ENCODE results near the gene ING2.
"Not testable (repeated sequence)": the region's sequence is repeated elsewhere in the genome, so short reads cannot be mapped to it uniquely, and the experiment has no call there.

The ING2 gene

DNA sequence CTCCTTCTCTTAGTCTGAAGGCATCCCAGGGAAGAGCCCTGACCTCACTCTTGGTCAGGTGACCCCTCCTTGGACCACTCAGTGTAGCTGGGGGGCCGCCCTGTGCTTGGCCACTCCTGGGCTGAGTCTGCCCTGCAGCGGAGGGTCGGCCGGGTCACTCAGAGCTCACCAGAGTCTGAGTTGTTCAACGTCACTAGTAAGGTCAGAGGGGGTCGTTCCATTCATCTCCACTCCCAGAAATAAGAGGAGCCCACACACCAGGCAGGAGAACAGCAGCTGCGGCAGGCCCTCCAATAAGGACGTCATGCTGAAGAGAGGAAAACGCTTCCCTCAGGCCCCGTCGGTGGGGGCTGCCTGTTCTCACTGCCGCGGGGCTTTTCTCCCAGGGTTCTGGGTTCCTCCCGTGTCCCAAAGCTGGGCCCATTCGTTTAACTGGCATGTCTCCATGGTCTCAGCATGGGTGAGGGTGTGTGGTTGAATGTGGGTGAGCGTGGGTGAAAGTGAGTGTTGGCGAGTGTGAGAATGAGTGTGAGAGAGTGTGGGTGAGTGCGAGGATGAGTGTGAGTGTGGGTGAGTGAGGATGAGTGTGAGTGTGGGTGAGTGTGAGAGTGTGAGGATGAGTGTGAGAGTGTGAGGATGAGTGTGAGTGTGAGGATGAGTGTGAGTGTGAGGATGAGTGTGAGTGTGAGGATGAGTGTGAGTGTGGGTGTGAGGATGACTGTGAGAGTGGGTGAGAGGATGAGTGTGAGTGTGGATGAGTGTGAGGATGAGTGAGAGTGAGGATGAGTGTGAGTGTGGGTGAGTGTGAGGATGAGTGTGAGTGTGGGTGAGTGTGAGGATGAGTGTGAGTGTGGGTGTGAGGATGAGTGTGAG, 47.7 kb downstream of the ING2 start:
- no peak for DNase-seq

DNA sequence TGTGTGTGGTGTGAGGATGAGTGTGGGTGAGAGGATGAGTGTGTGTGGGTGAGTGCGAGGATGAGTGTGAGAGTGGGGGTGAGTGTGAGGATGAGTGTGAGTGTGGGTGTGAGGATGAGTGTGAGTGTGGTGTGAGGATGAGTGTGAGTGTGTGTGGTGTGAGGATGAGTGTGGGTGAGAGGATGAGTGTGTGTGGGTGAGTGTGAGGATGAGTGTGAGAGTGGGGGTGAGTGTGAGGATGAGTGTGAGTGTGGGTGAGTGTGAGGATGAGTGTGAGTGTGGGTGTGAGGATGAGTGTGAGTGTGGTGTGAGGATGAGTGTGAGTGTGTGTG, 48.3 kb downstream of the ING2 start:
- DNase-seq: not testable (repeated sequence)

DNA sequence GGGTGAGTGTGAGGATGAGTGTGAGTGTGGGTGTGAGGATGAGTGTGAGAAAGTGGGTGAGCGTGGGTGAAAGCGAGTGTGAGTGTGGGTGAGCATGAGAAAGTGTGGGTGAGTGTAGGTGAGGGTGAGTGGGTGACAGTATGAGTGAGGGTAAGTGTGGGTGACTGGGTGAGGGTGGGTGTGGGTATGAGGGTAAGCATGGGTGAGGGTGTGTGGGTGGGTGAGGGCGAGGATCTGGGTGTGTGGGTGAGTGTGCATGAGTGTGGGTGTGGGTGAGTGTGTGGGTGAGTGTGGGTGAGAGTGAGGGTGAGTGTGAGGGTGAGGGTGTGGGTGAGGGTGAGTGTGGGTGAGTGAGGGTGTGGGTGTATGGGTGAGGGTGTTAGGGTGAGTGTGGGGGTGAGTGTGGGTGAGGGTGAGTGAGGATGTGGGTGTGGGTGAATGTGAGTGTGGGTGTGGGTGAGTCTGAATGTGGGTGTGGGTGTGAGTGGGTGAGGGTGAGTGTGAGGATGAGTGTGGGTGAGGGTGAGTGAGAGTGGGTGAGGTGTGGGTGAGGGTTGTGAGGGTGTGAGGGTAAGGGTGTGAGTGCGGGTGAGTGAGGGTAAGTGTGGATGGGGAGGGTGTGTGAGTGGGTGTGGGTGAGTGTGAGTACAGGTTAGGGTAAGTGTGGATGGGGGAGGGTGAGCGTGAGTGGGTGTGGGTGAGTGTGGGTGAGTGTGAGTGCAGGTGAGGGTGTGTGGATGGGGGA, 48.9 kb downstream of the ING2 start:
- DNase-seq: no peak

DNA sequence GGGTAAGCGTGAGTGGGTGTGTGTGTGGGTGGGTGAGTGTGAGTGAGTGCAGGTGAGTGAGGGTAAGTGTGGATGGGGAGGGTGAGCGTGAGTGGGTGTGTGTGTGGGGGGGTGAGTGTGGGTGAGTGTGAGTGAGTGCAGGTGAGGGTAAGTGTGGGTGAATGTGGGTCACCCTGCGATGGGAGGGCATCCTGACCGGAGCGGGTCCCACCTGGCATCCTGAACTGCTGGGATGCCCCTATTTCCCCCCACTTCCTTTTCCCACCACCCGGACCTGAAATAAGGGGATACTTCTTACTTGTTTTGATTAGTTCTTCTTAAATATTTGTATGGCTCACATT, 49.5 kb downstream of the ING2 start:
- no peak for DNase-seq

DNA sequence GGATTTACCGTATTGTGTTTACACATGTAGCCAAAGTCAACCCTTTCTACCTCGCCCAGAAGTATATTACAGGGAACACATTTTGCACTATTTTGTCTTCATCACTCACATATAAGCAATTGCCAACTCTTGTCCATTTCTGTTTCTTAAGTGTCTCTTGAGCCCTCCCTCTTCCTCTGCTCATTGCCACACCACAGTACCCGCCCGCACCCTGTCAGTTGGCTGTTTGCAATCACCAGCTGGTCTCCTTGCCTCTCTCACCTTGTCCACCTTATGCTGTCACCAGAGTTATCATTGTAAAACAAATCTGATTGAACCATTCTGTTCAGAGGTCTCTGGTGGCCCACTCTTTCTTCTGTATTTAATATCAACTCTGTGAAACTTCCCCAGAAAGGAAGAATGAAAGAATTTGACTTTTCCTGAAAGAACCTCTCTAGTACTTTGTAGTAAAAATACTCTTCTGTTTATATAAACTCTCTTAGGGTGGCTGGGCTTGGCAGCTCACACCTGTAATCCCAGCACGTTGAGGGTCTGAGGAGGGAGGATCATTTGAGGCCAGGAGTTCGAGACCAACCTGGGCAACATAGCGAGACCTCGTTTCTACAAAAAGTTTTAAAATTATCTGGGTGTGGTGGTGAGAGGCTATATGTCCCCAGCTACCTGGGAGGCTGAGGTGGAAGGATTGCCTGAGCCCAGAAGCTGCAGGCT, 50.2 kb downstream of the ING2 start:
- no peak for DNase-seq

DNA sequence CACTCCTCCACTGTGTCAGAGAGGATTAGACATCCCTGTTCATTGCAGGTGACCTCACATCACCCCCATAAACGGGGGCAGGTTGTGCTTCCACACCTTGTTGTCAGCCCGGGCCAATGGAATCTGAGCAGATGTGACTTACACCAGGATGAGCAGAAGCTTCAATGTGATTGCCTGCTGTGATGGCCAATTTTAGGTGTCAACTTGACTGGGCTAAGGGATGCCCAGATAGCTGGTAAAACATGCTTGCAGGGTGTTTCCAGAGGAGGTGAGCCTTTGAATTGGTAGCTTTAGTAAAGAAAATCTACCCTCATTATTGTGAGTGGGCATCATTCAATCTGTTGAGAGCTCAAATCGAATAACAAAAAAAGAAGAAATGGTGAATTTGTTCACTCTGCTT, 52.1 kb downstream of the ING2 start:
- DNase-seq: no peak

DNA sequence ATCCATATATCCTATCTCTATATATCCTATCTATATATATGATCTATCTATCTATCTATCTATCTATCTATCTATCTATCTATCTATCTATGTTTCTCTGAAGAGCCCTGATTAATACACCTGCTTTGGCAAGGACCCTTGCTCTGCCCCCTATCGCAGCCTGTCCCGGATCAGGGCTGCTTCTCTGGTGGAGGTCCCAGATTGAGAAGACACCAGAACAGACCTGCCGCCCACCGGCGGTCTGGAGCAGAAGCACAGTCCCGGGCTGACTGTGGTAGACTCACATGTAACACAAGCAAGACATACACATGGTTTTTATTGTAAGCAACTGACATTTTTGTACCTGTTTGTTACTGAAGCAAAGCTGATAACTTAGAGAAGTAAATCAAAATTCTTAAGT, 52.8 kb downstream of the ING2 start:
- no peak for DNase-seq

DNA sequence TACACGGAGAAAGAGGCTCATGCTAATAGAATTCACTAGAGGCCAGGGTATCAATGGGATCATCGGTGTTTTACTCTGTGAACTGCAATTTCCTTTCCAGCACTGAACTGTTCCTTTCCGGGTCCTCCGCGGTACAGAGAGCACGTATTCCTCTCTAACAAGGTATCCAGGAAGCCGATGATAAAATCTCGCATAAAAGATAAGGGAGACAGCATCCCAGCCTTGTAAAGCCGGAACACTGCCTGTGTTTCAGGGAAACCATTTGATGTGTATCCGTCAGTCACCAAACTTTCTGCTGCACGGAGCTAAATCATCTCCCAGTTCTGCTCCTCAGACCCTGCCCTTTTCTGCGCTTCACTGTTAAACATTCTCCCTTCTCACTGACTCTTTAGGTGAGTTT, 54.0 kb downstream of the ING2 start:
- no peak for DNase-seq

DNA sequence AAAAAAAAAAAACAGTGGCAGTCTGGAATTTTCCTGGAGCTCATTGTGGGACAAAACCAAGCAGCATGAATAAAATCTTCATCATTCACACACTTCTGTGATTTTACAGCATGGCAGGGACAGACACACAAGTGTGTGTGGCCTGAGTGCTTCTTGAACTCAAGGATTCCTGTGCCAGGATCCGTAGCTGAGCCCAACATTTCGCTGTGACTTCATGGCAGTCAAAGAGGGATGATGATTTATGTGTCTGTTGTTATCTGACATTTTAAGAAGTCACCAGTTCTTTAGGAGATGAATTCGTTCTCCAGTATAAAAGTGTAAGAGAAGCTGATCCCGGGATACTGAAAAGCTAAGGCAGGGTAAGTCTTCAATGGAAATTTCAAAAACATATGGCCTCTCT, 57.0 kb downstream of the ING2 start:
- no peak for DNase-seq
